NT2/D1 (cell line): ENCODE data around the gene NDUFB7.
A peak's percentile ranks its signal among the peaks of the same experiment; 100 is the strongest.
"Not testable (repeated sequence)": the region's sequence is repeated elsewhere in the genome, so short reads cannot be mapped to it uniquely, and the experiment has no call there.

Experiments used
- DNase-seq: peaks from one replicate; pipeline ENCODE4 v3.0.0-alpha.2; 2011; ENCODE audit warnings: low read depth, low spot score
- H3K27me3 ChIP-seq: 2 replicates; pipeline ENCODE4 v1.6.0; 2011; ENCODE audit warnings: mild to moderate bottlenecking; ENCODE audit not compliant: insufficient read length, insufficient read depth
- H3K36me3 ChIP-seq: 2 replicates; pipeline ENCODE4 v1.6.1; 2011; ENCODE audit warnings: mild to moderate bottlenecking, low read length, mixed read lengths; ENCODE audit not compliant: insufficient read depth, insufficient read length
- H3K4me1 ChIP-seq: 2 replicates; pipeline ENCODE4 v1.5.1; 2011; ENCODE audit not compliant: insufficient read depth, insufficient read length
- H3K4me3 ChIP-seq: 2 replicates; pipeline ENCODE4 v1.5.1; 2011; ENCODE audit warnings: low read depth; ENCODE audit not compliant: insufficient read length
- H3K9ac ChIP-seq: 2 replicates; pipeline ENCODE4 v1.6.0; 2011; ENCODE audit warnings: low read depth; ENCODE audit not compliant: insufficient read length
- H3K9me3 ChIP-seq: 2 replicates; pipeline ENCODE4 v1.5.1; 2011; ENCODE audit warnings: mild to moderate bottlenecking, low read length; ENCODE audit not compliant: insufficient read depth
- SUZ12 ChIP-seq: IDR thresholded peaks from 2 replicates; pipeline ENCODE4 v1.6.1; 2011; ENCODE audit not compliant: insufficient read length, insufficient read depth; ENCODE audit errors: extremely low read depth
- YY1 ChIP-seq: IDR thresholded peaks from 2 replicates; pipeline ENCODE4 v1.6.1; 2011; ENCODE audit not compliant: insufficient read length, insufficient read depth
- ZNF274 ChIP-seq: IDR thresholded peaks from 2 replicates; pipeline ENCODE4 v1.6.1; 2011; ENCODE audit warnings: mild to moderate bottlenecking, low read depth, low read length

Gene NDUFB7

GRCh38 chr19:14555918-14556661 lies 15.8 kb downstream of the NDUFB7 start:
- Histone ChIP-seq H3K4me3 (no peak overlapping the region), H3K4me1 (peaks cover 54% of the 10 kb centered on the region), H3K36me3 (peaks cover 20% of the 10 kb centered on the region), H3K27me3 (no peaks in the 10 kb centered on the region), H3K9ac (peak overlapping the region; percentile 51), H3K9me3 (no peaks in the 10 kb centered on the region)
- TF ChIP-seq YY1 = no peak
- TF ChIP-seq ZNF274 = no peak
- TF ChIP-seq SUZ12 = no peak
- no peak for DNase-seq

DNA sequence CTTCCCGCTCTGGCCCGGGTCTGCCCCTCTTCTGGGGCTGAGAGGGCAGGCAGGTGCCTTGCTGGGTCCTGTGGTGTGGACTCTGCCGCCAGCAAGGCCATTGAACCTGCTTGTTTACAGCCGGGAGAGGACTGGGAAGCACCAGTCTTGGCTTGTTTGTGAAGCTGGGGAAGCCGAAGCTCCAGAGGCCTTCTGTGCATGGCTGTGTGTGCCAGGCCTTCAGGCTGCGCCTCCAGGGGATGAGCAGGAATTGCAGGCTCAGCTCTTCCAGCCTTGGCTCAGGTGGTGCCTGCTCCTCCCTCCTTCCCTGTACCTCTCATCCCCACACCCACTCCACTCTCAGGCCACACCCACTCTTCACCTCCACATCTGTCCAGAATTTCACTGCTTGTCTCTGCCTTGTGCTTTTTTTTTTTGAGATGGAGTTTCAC lies 17.5 kb downstream of the NDUFB7 start:
- no peak for TF ChIP-seq SUZ12
- no peak for TF ChIP-seq YY1
- TF ChIP-seq ZNF274 = no peak
- H3K4me1 ChIP-seq = peaks cover 43% of the 10 kb centered on the region
- no peak for DNase-seq
- H3K4me3 ChIP-seq = no peak overlapping the region
- no peaks in the 10 kb centered on the region for H3K27me3 ChIP-seq
- peaks cover 29% of the 10 kb centered on the region for H3K36me3 ChIP-seq
- no peak overlapping the region for H3K9ac ChIP-seq
- no peaks in the 10 kb centered on the region for H3K9me3 ChIP-seq

DNA sequence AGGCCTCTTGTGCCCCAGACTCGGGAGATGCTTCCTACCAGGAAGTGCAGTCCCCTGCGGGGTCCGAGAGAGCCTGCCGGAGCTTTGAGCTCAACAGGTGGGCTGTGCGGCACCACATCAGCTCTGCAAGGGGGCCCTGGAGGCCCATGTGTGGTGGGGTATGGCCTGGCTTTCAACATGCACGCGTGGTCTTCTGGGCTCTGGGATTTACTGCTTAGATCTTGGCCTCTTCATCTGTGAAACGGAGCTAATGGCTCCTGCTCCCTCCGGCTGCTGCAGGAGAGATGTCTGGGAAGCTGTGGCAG lies 18.0 kb downstream of the NDUFB7 start:
- H3K9ac ChIP-seq = peak overlapping the region; percentile 43
- H3K4me1 ChIP-seq = peaks cover 40% of the 10 kb centered on the region
- H3K36me3 ChIP-seq = peaks cover 33% of the 10 kb centered on the region
- no peak for TF ChIP-seq ZNF274
- no peak for TF ChIP-seq YY1
- TF ChIP-seq SUZ12 = no peak
- no peak for DNase-seq
- no peaks in the 10 kb centered on the region for H3K27me3 ChIP-seq
- no peak overlapping the region for H3K4me3 ChIP-seq
- H3K9me3 ChIP-seq = no peaks in the 10 kb centered on the region

- DNase-seq = no peak
- peaks cover 34% of the 10 kb centered on the region for H3K4me1 ChIP-seq
- H3K36me3 ChIP-seq = peaks cover 38% of the 10 kb centered on the region
- H3K27me3 ChIP-seq = no peaks in the 10 kb centered on the region
- H3K9me3 ChIP-seq = no peaks in the 10 kb centered on the region
- H3K4me3 ChIP-seq = no peak overlapping the region
- peak overlapping the region; percentile 43 for H3K9ac ChIP-seq
- TF ChIP-seq YY1 (no peak), SUZ12 (no peak), ZNF274 (no peak)
These were observed 18.6 kb downstream of the NDUFB7 start for GRCh38 chr19:14553042-14553938.

- H3K4me1 ChIP-seq = peaks cover 31% of the 10 kb centered on the region
- H3K9ac ChIP-seq, H3K4me3 ChIP-seq, DNase-seq, H3K9me3 ChIP-seq, H3K27me3 ChIP-seq: not testable (repeated sequence)
- peaks cover 37% of the 10 kb centered on the region for H3K36me3 ChIP-seq
These were observed 19.9 kb downstream of the NDUFB7 start for GRCh38 chr19:14552006-14552360.

GRCh38 chr19:14551134-14552005 lies 20.5 kb downstream of the NDUFB7 start:
- H3K9ac ChIP-seq = peak overlapping the region; percentile 26
- H3K4me3 ChIP-seq, H3K27me3 ChIP-seq, H3K9me3 ChIP-seq, DNase-seq: not testable (repeated sequence)
- peaks cover 27% of the 10 kb centered on the region for H3K4me1 ChIP-seq
- peaks cover 37% of the 10 kb centered on the region for H3K36me3 ChIP-seq

DNA sequence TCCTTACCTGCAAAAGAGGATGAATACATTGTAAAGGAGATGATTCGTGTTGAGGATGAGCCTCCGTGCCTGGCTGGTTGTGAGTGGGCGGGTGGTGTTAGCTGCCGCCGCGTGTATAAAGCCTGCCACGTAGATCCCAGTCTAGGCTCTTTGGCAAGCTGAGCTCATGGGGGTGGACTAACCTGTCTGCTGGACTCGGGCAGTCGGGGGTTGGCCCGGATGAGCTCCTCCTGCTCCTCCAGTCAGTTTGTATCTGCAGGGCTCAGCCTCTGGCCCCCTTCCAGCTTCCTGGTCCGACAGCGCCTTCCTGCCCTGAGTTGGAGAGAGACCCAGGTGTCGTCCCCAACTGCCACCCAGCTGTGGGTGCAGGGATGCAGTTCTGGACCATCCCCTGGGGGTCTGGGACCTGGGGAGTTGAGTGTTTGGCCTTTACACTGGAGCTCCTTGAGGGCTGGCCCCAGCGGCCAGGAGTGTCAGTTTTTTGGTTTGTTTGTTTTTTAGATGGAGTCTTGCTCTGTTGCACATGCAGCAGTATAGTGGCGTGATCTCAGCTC lies 21.6 kb downstream of the NDUFB7 start:
- Histone ChIP-seq H3K4me3 (no peak overlapping the region), H3K9ac (peak overlapping the region; percentile 44), H3K36me3 (peaks cover 45% of the 10 kb centered on the region), H3K4me1 (peaks cover 24% of the 10 kb centered on the region), H3K9me3 (no peaks in the 10 kb centered on the region), H3K27me3 (no peaks in the 10 kb centered on the region)
- no peak for DNase-seq
- TF ChIP-seq YY1 (no peak), ZNF274 (no peak), SUZ12 (no peak)
